Mammary epithelial cell (primary cell): ENCODE measurements around the gene KSR2.

Experiments
- EZH2 ChIP-seq: IDR thresholded peaks from 2 replicates; pipeline ENCODE4 v1.6.1; 2012; ENCODE audit warnings: low read length, inconsistent platforms, borderline replicate concordance
- TF ChIP-seq, protein P1 (sequence below), 2 donors: IDR thresholded peaks in 1 of 2; conservative IDR thresholded peaks in 1 of 2; 2 replicates each; pipeline ENCODE4 v1.5.1; 2011 to 2012; ENCODE audit warnings: inconsistent platforms in 2 of 2, low read length in 2 of 2, mild to moderate bottlenecking in 2 of 2, control low read depth in 1 of 2, low read depth in 1 of 2; ENCODE audit not compliant: insufficient read depth in 1 of 2; ENCODE audit errors: extremely low read depth in 1 of 2

DNA sequence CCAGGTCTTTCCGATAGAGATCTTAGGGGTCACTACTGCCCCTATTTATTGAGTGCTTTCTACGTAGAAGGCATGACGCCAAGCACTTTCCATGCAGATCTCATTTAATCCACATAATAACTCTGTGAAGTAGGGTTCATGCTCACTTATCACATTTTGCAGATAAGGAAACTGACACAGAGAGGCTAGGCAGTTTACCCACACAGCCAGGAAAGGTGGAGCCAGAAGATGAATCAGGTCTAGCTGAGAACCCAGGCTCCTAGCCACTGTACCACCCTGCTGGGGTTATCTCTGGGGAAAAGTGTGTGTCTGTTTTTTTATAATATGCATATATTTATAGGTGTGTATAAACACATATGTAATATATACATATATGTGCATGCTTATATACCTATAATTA lies 83.6 kb downstream of the KSR2 start:
- TF ChIP-seq, protein P1, sequence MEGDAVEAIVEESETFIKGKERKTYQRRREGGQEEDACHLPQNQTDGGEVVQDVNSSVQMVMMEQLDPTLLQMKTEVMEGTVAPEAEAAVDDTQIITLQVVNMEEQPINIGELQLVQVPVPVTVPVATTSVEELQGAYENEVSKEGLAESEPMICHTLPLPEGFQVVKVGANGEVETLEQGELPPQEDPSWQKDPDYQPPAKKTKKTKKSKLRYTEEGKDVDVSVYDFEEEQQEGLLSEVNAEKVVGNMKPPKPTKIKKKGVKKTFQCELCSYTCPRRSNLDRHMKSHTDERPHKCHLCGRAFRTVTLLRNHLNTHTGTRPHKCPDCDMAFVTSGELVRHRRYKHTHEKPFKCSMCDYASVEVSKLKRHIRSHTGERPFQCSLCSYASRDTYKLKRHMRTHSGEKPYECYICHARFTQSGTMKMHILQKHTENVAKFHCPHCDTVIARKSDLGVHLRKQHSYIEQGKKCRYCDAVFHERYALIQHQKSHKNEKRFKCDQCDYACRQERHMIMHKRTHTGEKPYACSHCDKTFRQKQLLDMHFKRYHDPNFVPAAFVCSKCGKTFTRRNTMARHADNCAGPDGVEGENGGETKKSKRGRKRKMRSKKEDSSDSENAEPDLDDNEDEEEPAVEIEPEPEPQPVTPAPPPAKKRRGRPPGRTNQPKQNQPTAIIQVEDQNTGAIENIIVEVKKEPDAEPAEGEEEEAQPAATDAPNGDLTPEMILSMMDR (conservative IDR thresholded peaks at IDR 0.05 in 1 of 2, IDR thresholded peaks at IDR 0.05 in 1 of 2; ENCODE audit: extremely low read depth in 1 of 2, insufficient read depth in 1 of 2, low read depth in 1 of 2, low read length in 2 of 2) = no peak
- TF ChIP-seq EZH2 = no peak
